ENCODE data around the gene ZNF207. TPM values are rescaled to one million over a fixed set of nuclear protein-coding genes. Genes with fewer than 3 reads are reported as not detected.

ZNF207 gene
- total RNA-seq, 4 donors from 2014 or later: 84.4 to 146 (median 99.0) TPM

DNA sequence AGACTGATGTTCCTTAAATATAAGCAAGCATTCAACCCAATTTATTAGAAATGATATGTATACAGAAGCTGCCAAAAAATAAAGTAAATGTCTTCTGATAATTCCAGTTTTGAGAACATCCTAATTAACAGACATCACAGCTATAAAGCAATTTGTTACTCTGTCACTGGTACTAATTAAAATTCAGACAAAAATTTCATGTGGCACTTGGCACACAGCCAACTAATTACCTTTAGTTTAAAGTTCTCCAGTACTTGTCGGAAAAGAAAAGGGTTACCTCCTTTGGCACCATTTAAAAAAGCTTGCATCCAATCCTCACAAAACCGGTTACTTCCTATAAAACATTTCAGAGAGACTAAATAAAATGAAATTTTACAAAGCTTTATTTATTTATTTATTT is 16.8 kb upstream of the ZNF207 start:
- ATAC-seq: no peak
- no peak overlapping the region for H3K4me3 ChIP-seq
- TF ChIP-seq EP300 (IDR thresholded peaks at IDR 0.05) (no peak), POLR2A (IDR thresholded peaks at IDR 0.05) (no peak), POLR2AphosphoS5 (IDR thresholded peaks at IDR 0.05) (no peak)
- TF ChIP-seq, protein P1, sequence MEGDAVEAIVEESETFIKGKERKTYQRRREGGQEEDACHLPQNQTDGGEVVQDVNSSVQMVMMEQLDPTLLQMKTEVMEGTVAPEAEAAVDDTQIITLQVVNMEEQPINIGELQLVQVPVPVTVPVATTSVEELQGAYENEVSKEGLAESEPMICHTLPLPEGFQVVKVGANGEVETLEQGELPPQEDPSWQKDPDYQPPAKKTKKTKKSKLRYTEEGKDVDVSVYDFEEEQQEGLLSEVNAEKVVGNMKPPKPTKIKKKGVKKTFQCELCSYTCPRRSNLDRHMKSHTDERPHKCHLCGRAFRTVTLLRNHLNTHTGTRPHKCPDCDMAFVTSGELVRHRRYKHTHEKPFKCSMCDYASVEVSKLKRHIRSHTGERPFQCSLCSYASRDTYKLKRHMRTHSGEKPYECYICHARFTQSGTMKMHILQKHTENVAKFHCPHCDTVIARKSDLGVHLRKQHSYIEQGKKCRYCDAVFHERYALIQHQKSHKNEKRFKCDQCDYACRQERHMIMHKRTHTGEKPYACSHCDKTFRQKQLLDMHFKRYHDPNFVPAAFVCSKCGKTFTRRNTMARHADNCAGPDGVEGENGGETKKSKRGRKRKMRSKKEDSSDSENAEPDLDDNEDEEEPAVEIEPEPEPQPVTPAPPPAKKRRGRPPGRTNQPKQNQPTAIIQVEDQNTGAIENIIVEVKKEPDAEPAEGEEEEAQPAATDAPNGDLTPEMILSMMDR (IDR thresholded peaks at IDR 0.05): no peak
- H3K9me3 ChIP-seq: no peaks in the 10 kb centered on the region
- H3K36me3 ChIP-seq: peaks cover 0 to 79% of the 10 kb centered on the region in 2 donors
- WGBS, 2 donors (ENCODE audit: low coverage in 1 of 2): 79 to 85% methylated on average over 2 of the region's 2 CpGs
- H3K27ac ChIP-seq: no peak overlapping the region
- H3K27me3 ChIP-seq: no peaks in the 10 kb centered on the region
- no peaks in the 10 kb centered on the region for H3K4me1 ChIP-seq

GRCh38 chr17:32335046-32335445 is 14.9 kb upstream of the ZNF207 start:
- no peaks in the 10 kb centered on the region for H3K4me1 ChIP-seq
- no peak overlapping the region for H3K4me3 ChIP-seq
- TF ChIP-seq POLR2AphosphoS5 (IDR thresholded peaks at IDR 0.05) (no peak), POLR2A (IDR thresholded peaks at IDR 0.05) (no peak), EP300 (IDR thresholded peaks at IDR 0.05) (no peak)
- TF ChIP-seq, protein P1 (IDR thresholded peaks at IDR 0.05): no peak
- no peaks in the 10 kb centered on the region for H3K9me3 ChIP-seq
- no peak for ATAC-seq
- peaks cover 0 to 89% of the 10 kb centered on the region in 2 donors for H3K36me3 ChIP-seq
- H3K27ac ChIP-seq: no peak overlapping the region
- no peaks in the 10 kb centered on the region for H3K27me3 ChIP-seq

DNA sequence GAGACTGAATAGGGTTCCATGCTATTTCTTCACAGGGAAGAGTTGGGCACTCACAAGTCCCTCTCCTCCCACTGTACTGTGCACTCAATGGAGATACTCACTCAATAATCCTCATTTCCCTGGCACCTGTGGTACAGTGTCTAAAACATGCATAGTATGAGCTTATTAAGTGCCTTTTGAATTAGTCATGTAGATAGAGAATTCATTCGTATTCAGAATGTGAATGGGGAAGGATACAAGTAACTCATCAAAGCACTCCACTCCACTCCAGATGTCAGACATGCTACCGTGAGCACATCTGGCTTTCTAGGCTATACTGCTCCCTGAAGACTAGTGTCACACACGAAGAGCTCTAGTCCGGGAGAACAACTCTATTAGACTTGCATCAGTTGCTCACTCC is 14.3 kb upstream of the ZNF207 start:
- no peak for ATAC-seq
- no peak for TF ChIP-seq POLR2A (IDR thresholded peaks at IDR 0.05)
- TF ChIP-seq POLR2AphosphoS5 (IDR thresholded peaks at IDR 0.05): no peak
- H3K36me3 ChIP-seq: peaks cover 0 to 91% of the 10 kb centered on the region in 2 donors
- H3K4me3 ChIP-seq: no peak overlapping the region
- 73 to 82% methylated on average over 2 to 4 of the region's 4 CpGs for WGBS, 2 donors (ENCODE audit: low coverage in 1 of 2)
- no peaks in the 10 kb centered on the region for H3K9me3 ChIP-seq
- no peaks in the 10 kb centered on the region for H3K27me3 ChIP-seq
- no peak overlapping the region for H3K27ac ChIP-seq
- H3K4me1 ChIP-seq: peaks cover 0 to 3% (median 0%) of the 10 kb centered on the region in 3 donors

DNA sequence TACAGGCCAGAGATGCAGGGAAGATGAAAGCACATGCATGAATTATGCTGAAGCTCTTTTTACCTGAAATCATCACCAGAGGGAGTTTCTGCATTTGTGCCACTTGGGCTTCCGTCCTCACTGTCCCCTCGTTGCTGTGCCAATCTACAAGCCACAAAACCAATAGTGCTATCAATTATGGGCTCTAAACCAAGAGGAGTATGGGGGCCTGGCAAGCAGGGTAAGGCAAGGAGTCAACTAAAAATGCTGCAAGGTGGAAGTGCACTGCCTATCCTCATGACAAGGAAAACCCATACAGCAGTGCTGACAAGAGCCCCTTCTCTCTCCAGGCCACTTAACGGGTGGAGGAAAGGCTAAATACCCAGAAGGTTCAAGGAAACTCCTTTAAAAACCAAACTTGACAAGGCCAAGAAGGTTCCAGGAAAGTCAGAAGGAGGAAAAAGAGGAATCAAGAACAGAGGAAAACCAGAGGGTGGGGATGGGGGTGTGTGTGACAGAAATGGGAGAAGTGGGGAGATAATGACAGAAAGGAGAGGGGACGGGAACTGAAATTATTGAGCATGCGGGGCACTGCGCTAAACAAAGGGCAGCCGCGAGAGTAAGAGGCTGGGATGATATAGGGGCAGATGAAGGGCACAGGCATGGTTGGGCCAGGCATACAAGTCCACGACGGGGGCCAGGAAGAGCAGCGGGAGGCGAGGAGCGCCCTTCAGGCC is 8.7 kb upstream of the ZNF207 start:
- Histone ChIP-seq H3K27me3 (no peaks in the 10 kb centered on the region), H3K4me1 (peaks cover 3 to 23% (median 4%) of the 10 kb centered on the region in 3 donors), H3K27ac (peak overlapping the region; percentile 49 to 89 (median 86)), H3K36me3 (peaks cover 0 to 40% of the 10 kb centered on the region in 2 donors), H3K4me3 (peak overlapping the region; percentile 69 to 72), H3K9me3 (no peaks in the 10 kb centered on the region)
- ATAC-seq: no peak
- no peak for TF ChIP-seq POLR2A (IDR thresholded peaks at IDR 0.05)
- TF ChIP-seq, protein P1 (IDR thresholded peaks at IDR 0.05): peak in 1 of 4 experiments; percentile 19
- 0 to 2% methylated on average over 11 to 13 of the region's 13 CpGs for WGBS, 2 donors (ENCODE audit: low coverage in 1 of 2)

DNA sequence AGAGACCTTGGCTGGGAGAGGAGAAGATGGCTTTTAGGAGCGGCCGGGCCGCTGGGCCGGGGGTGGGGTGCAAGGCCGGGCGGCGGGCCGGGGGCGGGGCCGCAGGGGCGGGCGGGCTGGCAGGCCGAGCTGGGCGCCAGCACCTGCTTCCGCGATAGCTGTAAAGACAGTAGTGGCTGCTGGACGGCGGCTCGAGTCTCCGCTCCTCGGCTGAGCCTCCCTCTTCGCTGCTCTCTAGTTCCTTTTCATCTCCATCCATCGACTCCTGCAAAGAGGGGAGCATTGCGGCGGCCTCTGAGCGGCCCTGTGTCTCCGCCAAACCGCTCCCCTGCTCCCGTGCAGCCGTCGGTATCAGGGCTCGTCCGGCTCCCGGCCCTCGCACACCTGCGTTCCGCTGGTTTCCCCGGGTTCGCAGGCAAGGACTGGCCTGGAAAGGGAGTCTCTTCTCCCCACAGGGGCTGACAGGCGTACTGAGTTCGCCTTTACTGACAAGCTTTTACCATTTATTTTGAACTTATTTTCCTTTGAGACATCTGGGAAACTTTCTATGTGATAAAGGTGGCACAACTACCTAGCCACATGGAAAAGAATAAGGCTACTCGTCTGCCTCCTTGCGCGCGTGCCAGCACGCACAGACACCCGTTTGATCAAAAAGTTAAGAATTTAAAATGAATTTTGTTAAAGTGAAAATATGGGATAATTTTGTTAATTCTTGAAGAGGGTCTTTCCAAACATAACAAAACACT is 7.9 kb upstream of the ZNF207 start, which contains the start of gene C17orf75:
C17orf75 (minus strand) TSS at position 317 of the 746 bp plus-strand sequence; CDS start at position 283, 34 bp downstream.
- Histone ChIP-seq H3K27me3 (no peaks in the 10 kb centered on the region), H3K36me3 (peaks cover 0 to 33% of the 10 kb centered on the region in 2 donors), H3K4me1 (peaks cover 3 to 23% (median 4%) of the 10 kb centered on the region in 3 donors), H3K4me3 (peak within 1 kb of the TSS; percentile 69 to 72), H3K9me3 (no peaks in the 10 kb centered on the region), H3K27ac (peak within 1 kb of the TSS; percentile 49 to 89 (median 86))
- 3 to 19% methylated on average over 4 to 8 of the region's 47 CpGs for WGBS, 2 donors (ENCODE audit: low coverage in 1 of 2)
- ATAC-seq: peak; percentile 93
- peak; percentile 34 for TF ChIP-seq POLR2AphosphoS5 (IDR thresholded peaks at IDR 0.05)
- peak in 1 of 2 donors; percentile 16 for TF ChIP-seq POLR2A (IDR thresholded peaks at IDR 0.05)
- no peak for TF ChIP-seq EP300 (IDR thresholded peaks at IDR 0.05)
- TF ChIP-seq, protein P1 (IDR thresholded peaks at IDR 0.05): no peak

Measured in gastroesophageal sphincter (tissue), 4 donors.